Dendritic cell treated with granulocyte-macrophage colony-stimulating factor and Interleukin-4, amounts not matched to agents 40 ng/mL and 50 ng/mL, for 4 days (primary cell): ENCODE results near the gene EZH2.

Experiments used
- H3K27ac Mint-ChIP-seq: one replicate; pipeline ENCODE4 v1.8.0; 2022; ENCODE audit warnings: mild to moderate bottlenecking, mixed read lengths
- H3K27me3 Mint-ChIP-seq: one replicate; pipeline ENCODE4 v1.8.0; 2022; ENCODE audit warnings: mild to moderate bottlenecking, mixed read lengths
- H3K36me3 Mint-ChIP-seq: one replicate; pipeline ENCODE4 v1.8.0; 2022; ENCODE audit warnings: low read depth, mixed read lengths
- H3K4me1 Mint-ChIP-seq: one replicate; pipeline ENCODE4 v1.8.0; 2022; ENCODE audit warnings: low read depth, mixed read lengths
- H3K4me3 Mint-ChIP-seq: one replicate; pipeline ENCODE4 v1.8.0; 2022; ENCODE audit warnings: mild to moderate bottlenecking, moderate library complexity, mixed read lengths
- H3K9me3 Mint-ChIP-seq: one replicate; pipeline ENCODE4 v1.8.0; 2022; ENCODE audit warnings: mixed read lengths
- intact Hi-C: fragments of 100-400 bp; cut with micrococcal nuclease; formaldehyde crosslinking; loops from one replicate; pipeline ENCODE4 v1.15.0; 2022

Gene EZH2

DNA sequence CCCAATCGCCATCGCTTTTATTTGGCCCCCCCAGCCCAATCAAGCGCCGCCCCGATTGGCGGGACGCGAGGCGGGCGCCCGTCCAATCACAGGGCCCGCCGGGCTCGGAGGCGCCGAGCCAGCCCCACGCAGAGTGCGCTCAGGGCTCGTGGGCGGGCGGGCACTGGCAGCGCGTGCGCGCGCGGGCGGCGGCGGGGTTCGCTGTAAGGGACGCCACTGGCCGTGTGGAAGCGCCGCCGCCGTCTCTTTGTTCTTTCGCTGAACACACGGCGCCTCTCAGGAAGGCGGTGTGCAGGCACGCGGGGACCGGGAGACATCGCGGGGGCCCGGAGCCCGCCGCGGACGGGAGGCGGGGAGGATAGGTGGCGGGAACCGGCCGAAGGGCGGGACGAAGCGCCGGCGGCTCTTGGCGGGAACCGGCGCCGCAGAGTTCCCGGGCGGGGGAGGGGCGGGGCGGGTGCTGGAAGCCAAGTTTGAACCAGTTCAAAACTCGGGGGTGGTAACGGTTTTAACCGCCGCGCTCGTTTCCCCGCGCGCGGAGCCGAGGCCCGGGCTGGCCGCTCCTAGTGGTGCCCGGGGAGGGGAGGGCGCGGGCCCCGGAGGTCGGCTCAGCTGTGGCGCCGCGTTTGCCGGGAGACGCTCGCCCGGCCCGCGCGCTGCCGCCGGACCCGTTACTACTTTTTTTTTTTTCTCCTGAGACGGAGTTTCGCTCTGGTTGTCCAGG, 370 bp upstream of the EZH2 start:
- no peaks in the 10 kb centered on the region for H3K9me3 Mint-ChIP-seq
- H3K4me3 Mint-ChIP-seq = peak overlapping the region; percentile 80
- H3K27me3 Mint-ChIP-seq = no peaks in the 10 kb centered on the region
- peaks cover 21% of the 10 kb centered on the region for H3K4me1 Mint-ChIP-seq
- H3K36me3 Mint-ChIP-seq = peaks cover 14% of the 10 kb centered on the region
- H3K27ac Mint-ChIP-seq = peak overlapping the region; percentile 88
- intact Hi-C loops = loop anchor here (2.0 to 10.0 kb wide), 4 partner anchors 56 to 208 kb away; partner anchors contain the start of gene ZNF786

DNA sequence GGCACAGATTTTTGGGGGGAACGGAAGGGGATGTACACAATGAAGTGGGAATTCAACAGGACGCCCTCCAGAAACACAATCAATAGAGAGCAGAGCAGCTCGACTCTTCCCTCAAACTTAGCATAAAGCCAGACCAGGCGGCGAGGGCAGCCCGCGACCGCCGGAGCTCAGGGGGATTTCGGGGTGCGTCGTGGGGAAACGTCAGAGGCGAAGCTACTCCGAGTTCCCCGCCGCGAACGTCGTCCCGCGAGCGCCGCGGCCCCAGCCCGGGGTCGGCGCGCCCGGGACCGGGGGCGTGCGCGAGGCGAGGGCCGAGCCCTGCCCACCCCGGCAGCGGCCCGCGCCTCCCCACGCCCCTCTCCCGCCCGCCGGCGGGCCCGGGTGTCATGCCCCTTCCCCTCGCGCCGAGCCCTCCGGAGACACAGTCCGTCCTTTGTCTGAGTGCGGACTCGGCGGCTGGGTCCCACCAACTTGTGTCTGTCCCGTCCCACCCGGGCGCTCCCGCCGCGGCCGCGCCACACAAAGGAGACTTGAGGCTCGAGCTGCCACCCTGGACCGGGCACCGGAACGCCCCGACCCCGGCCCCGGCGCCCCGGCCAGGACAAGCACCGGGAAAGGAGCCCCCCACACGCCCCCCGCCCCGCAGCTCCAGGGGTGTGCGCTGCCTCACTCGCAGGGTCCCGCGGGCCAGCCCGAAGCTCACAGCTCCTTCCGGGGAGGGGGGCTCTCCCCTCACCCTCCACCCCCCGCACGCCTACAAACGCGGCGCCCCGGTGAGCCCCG, 634 bp downstream of the EZH2 start:
- peaks cover 20% of the 10 kb centered on the region for H3K4me1 Mint-ChIP-seq

DNA sequence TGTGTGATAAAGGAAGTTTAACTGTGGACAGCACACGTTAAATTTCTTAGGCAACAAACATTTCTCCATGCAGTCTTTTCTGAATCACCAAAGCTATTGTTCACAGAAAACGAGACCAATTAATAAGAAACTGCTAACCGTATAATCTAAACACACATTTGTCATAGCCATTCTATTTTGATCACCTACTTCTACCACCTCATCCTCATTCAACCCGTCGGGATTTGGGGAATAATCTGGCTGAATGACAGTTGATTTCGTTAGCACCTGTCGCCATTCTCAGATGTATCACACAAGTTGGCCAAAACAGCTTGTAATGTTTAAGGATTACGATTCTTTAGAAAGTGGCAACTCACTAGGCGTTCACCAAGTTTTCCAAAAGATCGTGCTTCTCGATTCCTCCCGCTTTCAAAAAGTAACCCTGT, 1.2 kb downstream of the EZH2 start:
- Mint-ChIP-seq H3K27ac (peak overlapping the region; percentile 88), H3K27me3 (no peaks in the 10 kb centered on the region), H3K4me3 (peak overlapping the region; percentile 92), H3K9me3 (no peaks in the 10 kb centered on the region), H3K36me3 (peaks cover 14% of the 10 kb centered on the region), H3K4me1 (peaks cover 14% of the 10 kb centered on the region)
- intact Hi-C loops = loop anchor here (5.0 to 10.0 kb wide), 3 partner anchors 79 to 209 kb away; partner anchors contain the start of gene ZNF786

More for the DNA sequence above, 634 bp downstream of the EZH2 start:
- no peaks in the 10 kb centered on the region for H3K27me3 Mint-ChIP-seq
- intact Hi-C loops = loop anchor here (2.0 to 10.0 kb wide), 4 partner anchors 57 to 209 kb away; partner anchors contain the start of gene ZNF786
- no peaks in the 10 kb centered on the region for H3K9me3 Mint-ChIP-seq
- peaks cover 14% of the 10 kb centered on the region for H3K36me3 Mint-ChIP-seq
- H3K27ac Mint-ChIP-seq = peak overlapping the region; percentile 88
- H3K4me3 Mint-ChIP-seq = peak overlapping the region; percentile 92

DNA sequence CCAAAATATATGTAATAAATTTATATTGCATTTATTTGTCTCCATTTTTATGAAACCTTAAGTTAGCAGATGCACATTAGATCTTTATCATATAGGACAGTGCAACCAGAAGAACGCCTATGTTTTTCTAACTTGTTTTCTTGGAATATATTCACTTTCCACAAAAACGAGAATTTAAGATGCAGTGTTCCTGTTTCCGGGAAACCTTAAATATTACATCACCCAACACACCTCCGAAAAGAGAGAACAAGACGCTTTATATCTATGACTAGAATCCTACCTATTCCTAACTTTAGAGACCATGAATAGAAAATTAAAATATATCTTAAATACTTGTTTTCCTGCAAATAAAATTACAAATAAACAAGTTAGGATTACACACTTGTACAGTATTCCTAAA, 1.9 kb downstream of the EZH2 start:
- no peak overlapping the region for H3K4me3 Mint-ChIP-seq
- H3K27ac Mint-ChIP-seq = no peak overlapping the region
- H3K9me3 Mint-ChIP-seq = no peaks in the 10 kb centered on the region
- peaks cover 14% of the 10 kb centered on the region for H3K36me3 Mint-ChIP-seq
- H3K4me1 Mint-ChIP-seq = peaks cover 9% of the 10 kb centered on the region
- intact Hi-C loops = loop anchor here (5.0 to 10.0 kb wide), 3 partner anchors 80 to 210 kb away; partner anchors contain the start of gene ZNF786
- no peaks in the 10 kb centered on the region for H3K27me3 Mint-ChIP-seq

DNA sequence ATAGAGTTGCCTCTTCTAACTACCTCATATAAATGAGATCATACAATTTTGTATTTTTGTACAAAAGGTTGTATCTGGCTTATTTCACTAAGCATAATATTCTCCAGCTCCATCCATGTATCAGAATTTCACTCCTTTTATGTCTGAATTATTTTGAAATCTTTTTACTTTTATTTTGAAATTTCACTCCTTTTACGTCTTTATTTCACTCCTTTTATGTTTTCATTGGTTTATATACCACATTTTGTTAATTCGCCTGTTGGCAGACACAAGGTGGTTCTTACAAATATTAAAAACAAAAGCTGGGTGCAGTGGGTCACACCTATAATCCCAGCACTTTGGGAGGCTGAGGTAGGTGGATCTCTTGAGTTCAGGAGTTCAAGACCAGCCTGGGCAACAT, 5.8 kb downstream of the EZH2 start:
- peaks cover 5% of the 10 kb centered on the region for H3K36me3 Mint-ChIP-seq
- H3K27me3 Mint-ChIP-seq = no peaks in the 10 kb centered on the region
- no peak overlapping the region for H3K27ac Mint-ChIP-seq
- no peaks in the 10 kb centered on the region for H3K9me3 Mint-ChIP-seq
- intact Hi-C loops = no loop called here
- no peak overlapping the region for H3K4me3 Mint-ChIP-seq
- peaks cover 14% of the 10 kb centered on the region for H3K4me1 Mint-ChIP-seq

DNA sequence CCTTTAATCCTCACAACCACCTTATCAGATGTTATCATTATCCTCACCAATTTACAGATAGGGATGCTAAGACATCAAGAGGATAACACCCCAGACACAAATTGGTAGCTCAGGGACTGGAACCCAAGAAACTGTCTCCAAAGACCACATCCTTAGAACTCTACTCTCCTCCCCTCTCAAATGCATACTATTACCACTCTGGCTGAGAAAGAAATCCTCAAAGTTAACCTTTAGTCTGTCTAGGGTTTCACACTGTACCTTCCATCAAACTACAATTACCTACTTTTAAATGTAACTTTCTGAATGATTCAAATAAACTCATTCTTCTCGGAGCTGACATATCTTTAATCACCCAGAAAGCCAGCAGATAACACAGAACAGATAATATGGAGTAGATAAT, 6.6 kb downstream of the EZH2 start:
- Mint-ChIP-seq H3K4me3 (no peak overlapping the region), H3K36me3 (no peaks in the 10 kb centered on the region), H3K27ac (no peak overlapping the region), H3K4me1 (peaks cover 18% of the 10 kb centered on the region), H3K9me3 (no peaks in the 10 kb centered on the region), H3K27me3 (no peaks in the 10 kb centered on the region)
- intact Hi-C loops = no loop called here

DNA sequence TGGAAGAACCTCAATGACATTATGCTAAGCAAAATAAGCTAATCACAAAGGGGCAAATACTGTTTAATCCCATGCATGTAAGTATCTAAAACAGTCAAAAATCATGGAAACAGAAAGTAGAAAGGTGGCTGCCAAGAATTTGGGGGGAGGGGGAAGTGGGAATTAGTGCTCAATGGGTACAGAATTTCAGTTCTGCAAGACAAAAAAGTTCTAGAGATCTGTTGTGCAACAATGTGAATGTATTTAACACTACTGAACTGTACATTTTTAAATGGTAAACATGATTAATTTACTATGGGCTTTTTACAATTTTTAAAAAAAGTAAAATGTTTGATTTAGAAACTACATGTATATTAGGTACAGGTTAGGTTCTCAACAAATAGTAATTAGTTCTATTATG, 11.9 kb downstream of the EZH2 start:
- Mint-ChIP-seq H3K36me3 (no peaks in the 10 kb centered on the region), H3K4me1 (peaks cover 36% of the 10 kb centered on the region), H3K27ac (no peak overlapping the region), H3K27me3 (no peaks in the 10 kb centered on the region), H3K9me3 (peaks cover 13% of the 10 kb centered on the region), H3K4me3 (no peak overlapping the region)
- intact Hi-C loops = no loop called here

DNA sequence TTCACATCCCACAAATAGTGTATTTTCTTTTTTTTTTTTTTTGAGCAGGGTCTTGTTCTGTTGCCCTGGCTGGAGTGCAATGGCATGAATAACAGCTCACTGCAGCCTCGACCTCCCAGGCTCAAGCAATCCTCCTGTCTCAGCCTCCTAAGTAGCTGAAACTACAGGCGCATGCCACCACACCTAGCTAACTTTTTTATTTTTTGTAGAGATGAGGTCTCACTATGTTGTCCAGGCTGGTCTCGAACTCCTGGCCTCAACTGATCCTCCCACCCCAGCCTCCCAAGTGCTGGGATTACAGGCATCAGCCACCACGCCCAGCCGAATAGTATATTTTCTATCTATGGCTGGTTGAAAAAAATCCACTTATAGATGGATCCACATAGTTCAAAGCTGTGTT, 12.5 kb downstream of the EZH2 start:
- Mint-ChIP-seq H3K27me3 (no peaks in the 10 kb centered on the region), H3K9me3 (peaks cover 13% of the 10 kb centered on the region), H3K36me3 (no peaks in the 10 kb centered on the region), H3K27ac (no peak overlapping the region), H3K4me1 (peaks cover 36% of the 10 kb centered on the region), H3K4me3 (no peak overlapping the region)
- intact Hi-C loops = no loop called here

DNA sequence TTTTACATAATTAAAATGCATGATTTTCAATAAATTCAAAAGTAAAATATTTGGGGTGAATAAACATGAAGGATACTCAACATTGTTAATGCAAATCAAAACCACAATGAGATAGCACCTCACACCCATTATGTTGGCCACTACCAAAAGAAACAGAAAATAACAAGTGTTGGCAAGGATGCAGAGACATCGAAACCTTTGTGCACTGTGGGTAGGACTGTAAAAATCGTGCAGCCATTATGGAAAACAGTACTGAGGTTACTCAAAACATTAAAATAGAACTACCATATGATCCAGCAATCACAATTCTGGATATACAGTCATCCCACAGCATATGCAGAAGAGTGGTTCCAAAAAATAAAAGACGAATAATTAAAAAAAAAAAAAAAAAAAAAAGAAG, 13.1 kb downstream of the EZH2 start:
- no peak overlapping the region for H3K4me3 Mint-ChIP-seq
- peaks cover 36% of the 10 kb centered on the region for H3K4me1 Mint-ChIP-seq
- no peak overlapping the region for H3K27ac Mint-ChIP-seq
- no peaks in the 10 kb centered on the region for H3K36me3 Mint-ChIP-seq
- intact Hi-C loops = no loop called here
- no peaks in the 10 kb centered on the region for H3K27me3 Mint-ChIP-seq
- H3K9me3 Mint-ChIP-seq = peaks cover 13% of the 10 kb centered on the region

DNA sequence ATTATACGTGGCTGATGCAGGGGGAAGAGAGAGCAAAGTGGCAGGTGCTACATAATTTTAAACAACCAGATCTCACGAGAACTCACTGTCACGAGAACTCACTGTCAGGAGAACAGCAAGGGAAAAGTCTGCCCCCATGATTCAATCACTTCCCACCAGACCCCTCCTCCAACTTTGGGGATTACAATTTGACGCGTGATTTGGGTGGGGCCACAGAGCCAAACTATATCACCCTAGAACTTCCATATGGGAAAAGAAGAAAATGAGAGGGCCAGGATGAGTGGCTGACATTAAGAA, 15.8 kb downstream of the EZH2 start:
- H3K4me1 Mint-ChIP-seq = peaks cover 27% of the 10 kb centered on the region
- H3K27ac Mint-ChIP-seq = peak overlapping the region; percentile 37
- no peak overlapping the region for H3K4me3 Mint-ChIP-seq

DNA sequence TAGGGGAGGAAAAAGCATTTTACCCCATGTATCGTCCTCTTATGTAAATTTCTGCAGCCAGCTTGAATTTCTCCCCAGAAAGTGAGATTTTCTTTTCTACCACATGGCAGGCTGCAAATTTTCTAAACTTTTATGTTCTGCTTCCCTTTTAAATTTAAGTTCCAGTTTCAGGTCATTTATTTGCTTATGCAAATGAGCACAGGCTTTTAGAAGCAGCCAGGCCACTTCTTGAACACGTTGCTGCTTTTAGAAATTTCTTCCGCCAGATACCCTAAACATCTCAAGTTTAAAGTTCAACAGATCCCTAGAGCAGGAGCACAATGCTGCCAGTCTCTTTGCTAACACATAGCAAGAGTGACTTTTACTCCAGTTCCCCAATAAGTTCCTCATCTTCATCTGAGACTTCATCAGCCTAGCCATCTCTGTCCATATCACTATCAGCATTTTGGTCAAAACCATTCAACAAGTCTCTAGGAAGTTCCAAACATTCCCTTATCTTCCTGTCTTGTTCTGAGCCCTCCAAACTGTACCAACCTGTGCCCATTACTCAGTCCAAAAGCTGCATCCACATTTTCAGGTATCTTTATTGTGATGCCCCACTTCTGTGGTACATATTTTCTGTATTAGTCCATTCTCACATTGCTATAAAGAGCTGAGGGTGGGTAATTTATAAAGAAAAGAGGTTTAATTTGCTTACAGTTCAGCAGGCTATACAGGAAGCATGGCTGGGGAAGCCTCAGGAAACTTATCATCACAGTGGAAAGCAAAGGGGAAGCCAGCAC, 16.3 kb downstream of the EZH2 start:
- Mint-ChIP-seq H3K4me3 (no peak overlapping the region), H3K27ac (peak overlapping the region; percentile 37), H3K4me1 (peaks cover 24% of the 10 kb centered on the region)

More for the DNA sequence above, 15.8 kb downstream of the EZH2 start:
- Mint-ChIP-seq H3K9me3 (peaks cover 13% of the 10 kb centered on the region), H3K27me3 (no peaks in the 10 kb centered on the region), H3K36me3 (no peaks in the 10 kb centered on the region)
- intact Hi-C loops = no loop called here

DNA sequence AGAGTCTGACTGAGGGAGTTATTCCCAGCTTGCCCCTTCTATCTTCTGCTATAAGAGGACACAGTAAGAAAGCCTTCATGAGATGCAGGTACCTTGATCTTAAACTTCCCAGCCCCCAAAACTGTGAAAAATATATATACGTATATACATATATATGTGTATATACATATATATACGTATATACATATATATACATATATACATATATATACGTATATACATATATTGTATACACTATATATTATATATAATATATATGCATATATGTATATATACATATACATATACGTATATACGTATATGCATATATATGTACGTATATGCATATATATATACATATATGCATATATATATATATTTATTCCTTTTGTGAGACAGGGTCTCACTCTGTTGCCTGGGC, 17.7 kb downstream of the EZH2 start:
- Mint-ChIP-seq H3K4me1 (peaks cover 15% of the 10 kb centered on the region), H3K9me3 (peaks cover 13% of the 10 kb centered on the region), H3K4me3 (no peak overlapping the region), H3K27me3 (no peaks in the 10 kb centered on the region), H3K36me3 (no peaks in the 10 kb centered on the region), H3K27ac (no peak overlapping the region)
- intact Hi-C loops = no loop called here

More for the DNA sequence above, 16.3 kb downstream of the EZH2 start:
- H3K9me3 Mint-ChIP-seq = peaks cover 13% of the 10 kb centered on the region
- H3K27me3 Mint-ChIP-seq = no peaks in the 10 kb centered on the region
- intact Hi-C loops = no loop called here
- H3K36me3 Mint-ChIP-seq = no peaks in the 10 kb centered on the region

DNA sequence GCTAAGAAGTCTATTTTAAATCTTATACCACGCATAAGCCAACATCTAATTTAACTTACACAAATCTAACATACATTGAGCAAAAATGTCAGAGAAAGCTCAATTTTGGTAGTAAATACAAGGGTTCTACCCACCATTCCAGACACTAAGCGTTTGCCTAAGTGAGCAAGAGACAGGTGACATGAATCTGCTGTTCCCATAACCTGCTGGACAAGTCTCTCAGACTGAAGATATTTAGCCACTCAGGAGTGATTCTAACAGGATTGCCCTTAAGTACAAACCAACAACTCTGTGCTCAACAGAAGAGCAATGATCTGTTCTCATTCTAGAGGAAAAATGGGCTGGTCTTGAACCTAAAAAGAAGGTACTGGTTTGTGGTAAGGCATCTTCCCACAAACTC, 18.8 kb downstream of the EZH2 start:
- no peaks in the 10 kb centered on the region for H3K27me3 Mint-ChIP-seq
- H3K27ac Mint-ChIP-seq = no peak overlapping the region
- intact Hi-C loops = no loop called here
- H3K36me3 Mint-ChIP-seq = no peaks in the 10 kb centered on the region
- H3K4me3 Mint-ChIP-seq = no peak overlapping the region
- peaks cover 13% of the 10 kb centered on the region for H3K9me3 Mint-ChIP-seq
- peaks cover 12% of the 10 kb centered on the region for H3K4me1 Mint-ChIP-seq

DNA sequence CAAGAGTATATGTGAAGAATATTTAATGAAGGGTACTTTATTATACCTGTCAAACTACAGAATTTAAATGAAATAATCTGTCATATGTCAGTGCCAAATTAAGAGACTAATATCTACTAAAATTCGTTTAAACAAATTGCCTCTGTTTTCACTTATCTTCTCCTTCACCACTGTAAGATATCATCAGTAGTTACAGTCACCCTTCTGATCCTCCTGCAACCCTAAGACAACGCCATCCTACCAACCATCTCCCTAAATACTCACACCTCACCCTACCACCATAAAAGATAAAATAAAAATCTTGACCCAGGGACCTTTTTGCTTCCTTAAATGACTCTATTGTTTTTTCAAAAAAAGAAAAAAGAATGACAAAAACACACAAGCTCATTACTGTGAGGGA, 20.8 kb downstream of the EZH2 start:
- peaks cover 19% of the 10 kb centered on the region for H3K4me1 Mint-ChIP-seq
- intact Hi-C loops = no loop called here
- no peak overlapping the region for H3K27ac Mint-ChIP-seq
- H3K4me3 Mint-ChIP-seq = no peak overlapping the region
- H3K9me3 Mint-ChIP-seq = peaks cover 10% of the 10 kb centered on the region
- H3K27me3 Mint-ChIP-seq = no peaks in the 10 kb centered on the region
- H3K36me3 Mint-ChIP-seq = no peaks in the 10 kb centered on the region
